Loucy (cell line): Measurements from ENCODE around the gene HPSE2.

Source experiments
- EZH2phosphoT487 ChIP-seq: fragments of 200-600 bp; IDR thresholded peaks from 2 replicates; pipeline ENCODE4 v1.6.1; 2018; ENCODE audit warnings: antibody characterized with exemption, mild to moderate bottlenecking, moderate library complexity, borderline replicate concordance
- TF ChIP-seq, protein P1 (sequence below): fragments of 200-600 bp; sonication (generic); conservative IDR thresholded peaks from 2 replicates; pipeline ENCODE4 v1.5.1; 2014; ENCODE audit warnings: mild to moderate bottlenecking, antibody characterized with exemption, low read length

DNA sequence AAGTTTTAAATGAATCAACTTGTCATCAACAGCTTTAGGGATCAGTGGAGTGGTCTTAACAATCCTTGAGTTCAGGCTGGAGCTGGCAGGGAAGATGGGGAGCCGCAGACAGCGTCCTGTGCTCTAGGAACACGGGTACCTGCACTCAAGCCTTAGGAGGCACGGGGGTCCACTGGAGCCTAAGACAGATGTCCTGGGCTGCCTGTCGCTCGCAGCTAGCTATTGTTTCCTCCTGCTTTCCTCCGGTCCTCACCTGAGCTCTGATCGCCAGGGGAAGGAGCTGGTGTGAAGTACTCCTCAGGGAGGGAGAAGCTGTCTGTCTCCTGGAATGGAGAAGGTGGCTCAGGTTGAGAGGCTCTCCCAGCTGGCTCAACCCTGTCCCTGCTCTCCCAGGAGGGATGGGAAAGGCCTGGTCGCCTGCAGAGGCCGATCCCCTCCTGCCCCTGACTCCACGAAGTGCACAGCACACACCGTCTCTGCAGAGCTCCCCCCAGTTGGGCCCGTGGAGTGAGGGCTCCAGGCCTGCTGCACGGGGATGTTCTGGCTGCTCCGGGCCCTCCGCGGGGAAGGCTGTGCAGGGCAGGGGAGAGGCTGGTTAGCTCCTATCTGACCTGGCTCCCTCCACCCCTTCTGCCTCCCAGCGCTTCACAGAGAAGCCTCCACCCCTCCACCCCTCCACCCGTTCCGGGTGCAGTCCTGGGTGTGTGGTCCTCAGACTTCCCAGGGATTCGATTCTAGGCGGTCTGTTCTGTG, 806.2 kb downstream of the HPSE2 start:
- TF ChIP-seq, protein P1, sequence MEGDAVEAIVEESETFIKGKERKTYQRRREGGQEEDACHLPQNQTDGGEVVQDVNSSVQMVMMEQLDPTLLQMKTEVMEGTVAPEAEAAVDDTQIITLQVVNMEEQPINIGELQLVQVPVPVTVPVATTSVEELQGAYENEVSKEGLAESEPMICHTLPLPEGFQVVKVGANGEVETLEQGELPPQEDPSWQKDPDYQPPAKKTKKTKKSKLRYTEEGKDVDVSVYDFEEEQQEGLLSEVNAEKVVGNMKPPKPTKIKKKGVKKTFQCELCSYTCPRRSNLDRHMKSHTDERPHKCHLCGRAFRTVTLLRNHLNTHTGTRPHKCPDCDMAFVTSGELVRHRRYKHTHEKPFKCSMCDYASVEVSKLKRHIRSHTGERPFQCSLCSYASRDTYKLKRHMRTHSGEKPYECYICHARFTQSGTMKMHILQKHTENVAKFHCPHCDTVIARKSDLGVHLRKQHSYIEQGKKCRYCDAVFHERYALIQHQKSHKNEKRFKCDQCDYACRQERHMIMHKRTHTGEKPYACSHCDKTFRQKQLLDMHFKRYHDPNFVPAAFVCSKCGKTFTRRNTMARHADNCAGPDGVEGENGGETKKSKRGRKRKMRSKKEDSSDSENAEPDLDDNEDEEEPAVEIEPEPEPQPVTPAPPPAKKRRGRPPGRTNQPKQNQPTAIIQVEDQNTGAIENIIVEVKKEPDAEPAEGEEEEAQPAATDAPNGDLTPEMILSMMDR, result no peak
- no peak for TF ChIP-seq EZH2phosphoT487
